GM18520 (cell line): ENCODE measurements around the gene FBXO42.

Source experiments
- ATAC-seq: cut with Tn5 transposase; IDR thresholded peaks from one replicate; pipeline ENCODE4 v1.9.1; 2021; ENCODE audit not compliant: unreplicated experiment

FBXO42 gene

GRCh38 chr1:16326833-16327404 lies 25.4 kb downstream of the FBXO42 start:
- no peak for ATAC-seq

- ATAC-seq, result no peak
Measured at GRCh38 chr1:16324456-16324890, 27.8 kb downstream of the FBXO42 start.

- ATAC-seq, result no peak
Measured at GRCh38 chr1:16321176-16321867, 31.0 kb downstream of the FBXO42 start.

GRCh38 chr1:16318555-16318954 lies 33.7 kb downstream of the FBXO42 start:
- no peak for ATAC-seq

GRCh38 chr1:16315437-16315836 lies 36.8 kb downstream of the FBXO42 start:
- ATAC-seq, result no peak

GRCh38 chr1:16307222-16307621 lies 45.1 kb downstream of the FBXO42 start:
- ATAC-seq, result no peak

GRCh38 chr1:16302709-16303627 lies 49.3 kb downstream of the FBXO42 start:
- ATAC-seq, result no peak

- ATAC-seq, result no peak
Measured at GRCh38 chr1:16300436-16300835, 51.8 kb downstream of the FBXO42 start.

- ATAC-seq, result no peak
Measured at GRCh38 chr1:16298653-16299052, 53.6 kb downstream of the FBXO42 start.

GRCh38 chr1:16296643-16297042 lies 55.6 kb downstream of the FBXO42 start:
- ATAC-seq, result no peak

GRCh38 chr1:16294219-16295212 lies 57.8 kb downstream of the FBXO42 start:
- no peak for ATAC-seq

GRCh38 chr1:16293538-16293937 lies 58.7 kb downstream of the FBXO42 start:
- ATAC-seq, result no peak

- ATAC-seq, result no peak
Measured at GRCh38 chr1:16292739-16293138, 59.5 kb downstream of the FBXO42 start.

- no peak for ATAC-seq
Measured at GRCh38 chr1:16289959-16290358, 62.3 kb downstream of the FBXO42 start.

- no peak for ATAC-seq
Measured at GRCh38 chr1:16286122-16286521, 66.2 kb downstream of the FBXO42 start.

GRCh38 chr1:16281765-16282164 lies 70.5 kb downstream of the FBXO42 start:
- no peak for ATAC-seq

GRCh38 chr1:16279186-16279585 lies 73.1 kb downstream of the FBXO42 start:
- no peak for ATAC-seq

- ATAC-seq, result no peak
Measured at GRCh38 chr1:16276302-16277030, 75.8 kb downstream of the FBXO42 start.

GRCh38 chr1:16275591-16275990 lies 76.7 kb downstream of the FBXO42 start:
- no peak for ATAC-seq

GRCh38 chr1:16267690-16268180 lies 84.5 kb downstream of the FBXO42 start:
- ATAC-seq, result no peak
